Measurements from ENCODE around the gene INTU. TPM values are rescaled to one million over a fixed set of nuclear protein-coding genes. Genes with fewer than 3 reads are reported as not detected.

The INTU gene
- polyA plus RNA-seq, 3 donors, result 0.17 to 0.26 TPM; not detected in 1

- H3K4me3 Mint-ChIP-seq, result peak overlapping the region; percentile 75 to 90
- TF ChIP-seq CTCF (IDR thresholded peaks at IDR 0.05), result no peak
- Histone ChIP-seq H3K4me1 (ENCODE audit: control insufficient read depth in 1 of 2, insufficient read depth in 2 of 2, low read length in 2 of 2) (peaks cover 11 to 16% of the 10 kb centered on the region in 2 donors), H3K27me3 (ENCODE audit: control insufficient read depth in 2 of 2, insufficient read depth in 2 of 2, low read length in 2 of 2) (peaks cover 49 to 77% of the 10 kb centered on the region in 2 donors), H3K4me3 (replicated peaks in 1 of 3; ENCODE audit: low read depth in 2 of 3, low read length in 3 of 3) (peak overlapping the region in 2 of 3 experiments; percentile 29 to 61), H3K4me2 (replicated peaks; ENCODE audit: extremely low read depth, low read length, poor library complexity, severe bottlenecking) (peak overlapping the region; percentile 78), H2AFZ (ENCODE audit: insufficient read depth, low read depth, low read length, poor library complexity, severe bottlenecking) (peak overlapping the region; percentile 74), H3K9ac (ENCODE audit: insufficient read depth, low read length, poor library complexity, severe bottlenecking) (no peak overlapping the region), H4K20me1 (ENCODE audit: insufficient read depth, low read length) (no peaks in the 10 kb centered on the region), H3K9me3 (replicated peaks in 1 of 2; ENCODE audit: control insufficient read depth in 1 of 2, insufficient read depth in 1 of 2, low read length in 2 of 2) (peaks cover 0 to 4% of the 10 kb centered on the region in 2 donors), H3K27ac (ENCODE audit: low read depth in 1 of 2, low read length in 2 of 2) (no peak overlapping the region), H3K79me2 (ENCODE audit: insufficient read depth, low read length) (no peaks in the 10 kb centered on the region), H3K36me3 (replicated peaks in 1 of 2; ENCODE audit: control insufficient read depth in 1 of 2, insufficient read depth in 2 of 2, low read length in 2 of 2) (no peaks in the 10 kb centered on the region)
- 3% methylated on average over 6 of the region's 7 CpGs for WGBS (ENCODE audit: insufficient coverage)
- no peak overlapping the region for H3K27ac Mint-ChIP-seq
- intact Hi-C loops (cut with micrococcal nuclease), result no loop called here
- peaks cover 0 to 6% (median 0%) of the 10 kb centered on the region in 7 donors for H3K9me3 Mint-ChIP-seq
- H3K36me3 Mint-ChIP-seq, result peaks cover 0 to 5% of the 10 kb centered on the region in 2 donors
- no peak for DNase-seq
- H3K4me1 Mint-ChIP-seq, result peaks cover 13% of the 10 kb centered on the region
- peaks cover 41 to 70% (median 55%) of the 10 kb centered on the region in 3 donors for H3K27me3 Mint-ChIP-seq (ENCODE audit: low read depth in 3 of 3)
Observed at GRCh38 chr4:127623797-127624083, 9.0 kb upstream of the INTU start.

GRCh38 chr4:127624173-127624572 lies 8.6 kb upstream of the INTU start:
- no peak for TF ChIP-seq CTCF (IDR thresholded peaks at IDR 0.05)
- peaks cover 13% of the 10 kb centered on the region for H3K4me1 Mint-ChIP-seq
- Histone ChIP-seq H3K4me2 (replicated peaks; ENCODE audit: extremely low read depth, low read length, poor library complexity, severe bottlenecking) (no peak overlapping the region), H3K9me3 (replicated peaks in 1 of 2; ENCODE audit: control insufficient read depth in 1 of 2, insufficient read depth in 1 of 2, low read length in 2 of 2) (peaks cover 0 to 4% of the 10 kb centered on the region in 2 donors), H3K27me3 (ENCODE audit: control insufficient read depth in 2 of 2, insufficient read depth in 2 of 2, low read length in 2 of 2) (peaks cover 45 to 72% of the 10 kb centered on the region in 2 donors), H3K79me2 (ENCODE audit: insufficient read depth, low read length) (no peaks in the 10 kb centered on the region), H3K4me3 (replicated peaks in 1 of 3; ENCODE audit: low read depth in 2 of 3, low read length in 3 of 3) (no peak overlapping the region), H4K20me1 (ENCODE audit: insufficient read depth, low read length) (no peaks in the 10 kb centered on the region), H3K9ac (ENCODE audit: insufficient read depth, low read length, poor library complexity, severe bottlenecking) (no peak overlapping the region), H3K27ac (ENCODE audit: low read depth in 1 of 2, low read length in 2 of 2) (no peak overlapping the region), H2AFZ (ENCODE audit: insufficient read depth, low read depth, low read length, poor library complexity, severe bottlenecking) (no peak overlapping the region), H3K36me3 (replicated peaks in 1 of 2; ENCODE audit: control insufficient read depth in 1 of 2, insufficient read depth in 2 of 2, low read length in 2 of 2) (no peaks in the 10 kb centered on the region), H3K4me1 (ENCODE audit: control insufficient read depth in 1 of 2, insufficient read depth in 2 of 2, low read length in 2 of 2) (peaks cover 11 to 16% of the 10 kb centered on the region in 2 donors)
- peaks cover 37 to 68% (median 51%) of the 10 kb centered on the region in 3 donors for H3K27me3 Mint-ChIP-seq (ENCODE audit: low read depth in 3 of 3)
- peaks cover 0 to 6% (median 0%) of the 10 kb centered on the region in 7 donors for H3K9me3 Mint-ChIP-seq
- H3K4me3 Mint-ChIP-seq, result peak overlapping the region in 1 of 2 donors; percentile 90
- peaks cover 0 to 5% of the 10 kb centered on the region in 2 donors for H3K36me3 Mint-ChIP-seq
- H3K27ac Mint-ChIP-seq, result no peak overlapping the region
- intact Hi-C loops (cut with micrococcal nuclease), result no loop called here
- WGBS (ENCODE audit: insufficient coverage), result 50% methylated on average over 2 of the region's 8 CpGs
- no peak for DNase-seq
